HG03025 (cell line): ENCODE measurements around the gene TBPL1.

Experiments
- ATAC-seq: cut with Tn5 transposase; IDR thresholded peaks from one replicate; pipeline ENCODE4 v1.9.1; 2021; ENCODE audit warnings: mild to moderate bottlenecking, moderate library complexity; ENCODE audit not compliant: unreplicated experiment, low FRiP score

The TBPL1 gene

GRCh38 chr6:134034478-134034877 is 81.5 kb downstream of the TBPL1 start:
- ATAC-seq, result no peak

- no peak for ATAC-seq
Measured at GRCh38 chr6:134034961-134035822, 82.2 kb downstream of the TBPL1 start.

GRCh38 chr6:134035823-134036296 is 82.8 kb downstream of the TBPL1 start:
- ATAC-seq, result no peak

GRCh38 chr6:134039116-134039515 is 86.1 kb downstream of the TBPL1 start:
- ATAC-seq, result no peak
